H1 (cell line): ENCODE data around the gene DISP1. TPM values are rescaled to one million over a fixed set of nuclear protein-coding genes. Genes with fewer than 3 reads are reported as not detected.

ENCODE experiments used
- CTCF ChIA-PET: fragments of 300-600 bp; sonication (Branson Sonifier 250); formaldehyde crosslinking; loops from one replicate; lab custom pipeline; 2021; ENCODE audit not compliant: partially characterized antibody; lab: Charles Lee
- POLR2A ChIA-PET: fragments of 300-600 bp; sonication (Branson Sonifier 250); formaldehyde crosslinking; loops from one replicate; lab custom pipeline; 2021; ENCODE audit warnings: inconsistent platforms; ENCODE audit not compliant: partially characterized antibody; lab: Charles Lee
- DNase-seq, 2 experiments: peaks; one replicate each; pipeline versions ENCODE4 v3.0.0 to v3.0.0-alpha.2; 2010 to 2022; ENCODE audit warnings: low spot score in 2 of 2, low read depth in 1 of 2, mixed read lengths in 1 of 2
- FAIRE-seq: peaks from 2 replicates; lab custom pipeline; 2011; peaks lifted over from hg19 to GRCh38; lab: Jason Lieb, UNC
- H2AFZ ChIP-seq: 2 replicates; pipeline ENCODE4 v1.8.1; 2012; ENCODE audit warnings: low read length, inconsistent platforms
- H2AK5ac ChIP-seq: 2 replicates; pipeline ENCODE4 v1.6.1; 2013; ENCODE audit warnings: low read depth, low read length
- H2BK120ac ChIP-seq: replicated peaks from 2 replicates; pipeline ENCODE3; 2013; ENCODE audit warnings: low read depth, low read length, inconsistent platforms
- H2BK12ac ChIP-seq: 2 replicates; pipeline ENCODE4 v1.6.1; 2013; ENCODE audit warnings: low read depth, low read length
- H2BK15ac ChIP-seq: 2 replicates; pipeline ENCODE4 v1.6.1; 2013; ENCODE audit warnings: low read length
- H2BK20ac ChIP-seq: 2 replicates; pipeline ENCODE4 v1.6.1; 2013; ENCODE audit warnings: low read length
- H2BK5ac ChIP-seq: 2 replicates; pipeline ENCODE4 v1.6.1; 2013; ENCODE audit warnings: low read depth, low read length
- H3K14ac ChIP-seq: 2 replicates; pipeline ENCODE4 v1.6.1; 2013; ENCODE audit warnings: inconsistent platforms; ENCODE audit not compliant: insufficient read length
- H3K18ac ChIP-seq: 2 replicates; pipeline ENCODE4 v1.6.1; 2013; ENCODE audit warnings: low read length; ENCODE audit errors: extremely low read depth
- H3K23ac ChIP-seq: 2 replicates; pipeline ENCODE4 v1.6.1; 2013; ENCODE audit warnings: inconsistent platforms; ENCODE audit not compliant: insufficient read length
- H3K23me2 ChIP-seq: 2 replicates; pipeline ENCODE4 v1.6.1; 2013; ENCODE audit warnings: low read depth, low read length
- H3K27ac ChIP-seq: 2 replicates; pipeline ENCODE4 v1.6.1; 2011; ENCODE audit warnings: low read depth, low read length, inconsistent platforms
- H3K27me3 ChIP-seq, 4 experiments: replicated peaks in 1 of 4; 1 replicate in 1 of 4; 2 replicates in 3 of 4; pipeline versions ENCODE4 v1.6.1 to v1.8.1; 2011 to 2013; ENCODE audit warnings: low read length in 3 of 4, mild to moderate bottlenecking in 3 of 4, inconsistent platforms in 2 of 4, mixed read lengths in 2 of 4, moderate library complexity in 1 of 4; ENCODE audit not compliant: control insufficient read depth in 3 of 4, insufficient read depth in 3 of 4; ENCODE audit errors: extremely low read depth in 1 of 4
- H3K36me3 ChIP-seq, 4 experiments: 2 replicates each; pipeline versions ENCODE4 v1.6.1 to v1.8.1; 2011 to 2013; ENCODE audit warnings: mild to moderate bottlenecking in 4 of 4, low read length in 3 of 4, moderate library complexity in 2 of 4, control low read depth in 1 of 4, inconsistent platforms in 1 of 4; ENCODE audit not compliant: insufficient read depth in 4 of 4, control insufficient read depth in 2 of 4
- H3K4ac ChIP-seq: replicated peaks from 2 replicates; pipeline ENCODE3; 2013; ENCODE audit warnings: low read length, low read depth, mixed read lengths, inconsistent platforms; ENCODE audit not compliant: insufficient read length
- H3K4me1 ChIP-seq, 4 experiments: replicated peaks in 1 of 4; 1 replicate in 1 of 4; 2 replicates in 3 of 4; pipeline versions ENCODE4 v1.6.1 to v1.8.1; 2011 to 2013; ENCODE audit warnings: low read length in 3 of 4, inconsistent platforms in 2 of 4, mixed read lengths in 1 of 4; ENCODE audit not compliant: insufficient read depth in 4 of 4, control insufficient read depth in 3 of 4
- H3K4me2 ChIP-seq, 2 experiments: 2 replicates each; pipeline versions ENCODE4 v1.6.1 to v1.8.1; 2011 to 2013; ENCODE audit warnings: low read depth in 2 of 2, low read length in 2 of 2, control low read depth in 1 of 2, inconsistent platforms in 1 of 2, mild to moderate bottlenecking in 1 of 2; ENCODE audit not compliant: insufficient read depth in 1 of 2
- H3K4me3 ChIP-seq, 4 experiments: fragments of 200-600, 300-600 bp in 1 of 4; sonication (generic), shearing (Covaris generic), sonication (Bioruptor Twin) in 1 of 4; 2 replicates each; pipeline versions ENCODE4 v1.5.1 to v1.8.1; 2011 to 2016; ENCODE audit warnings: low read length in 4 of 4, low read depth in 3 of 4, control low read depth in 2 of 4, inconsistent platforms in 2 of 4, mild to moderate bottlenecking in 2 of 4, mixed read lengths in 1 of 4, moderate library complexity in 1 of 4; ENCODE audit not compliant: insufficient read depth in 2 of 4; ENCODE audit errors: extremely low read depth in 1 of 4
- H3K56ac ChIP-seq: replicated peaks from 2 replicates; pipeline ENCODE3; 2013; ENCODE audit warnings: low read depth, mild to moderate bottlenecking, mixed read lengths, low read length, inconsistent platforms; ENCODE audit not compliant: insufficient read length
- H3K79me1 ChIP-seq: 2 replicates; pipeline ENCODE4 v1.6.1; 2013; ENCODE audit warnings: low read depth, low read length, control low read depth
- H3K79me2 ChIP-seq, 2 experiments: 2 replicates each; pipeline versions ENCODE4 v1.6.1 to v1.8.1; 2012 to 2013; ENCODE audit warnings: low read length in 2 of 2, mild to moderate bottlenecking in 2 of 2, inconsistent platforms in 1 of 2; ENCODE audit not compliant: insufficient read depth in 2 of 2, control insufficient read depth in 1 of 2
- H3K9ac ChIP-seq, 4 experiments: replicated peaks in 1 of 4; 1 replicate in 1 of 4; 2 replicates in 3 of 4; pipeline versions ENCODE4 v1.6.1 to v1.8.1; 2011 to 2013; ENCODE audit warnings: low read depth in 3 of 4, low read length in 3 of 4, control low read depth in 2 of 4, mild to moderate bottlenecking in 2 of 4, moderate library complexity in 2 of 4, inconsistent platforms in 1 of 4; ENCODE audit errors: extremely low read depth in 1 of 4
- H3K9me3 ChIP-seq, 2 experiments: 2 replicates each; pipeline versions ENCODE4 v1.6.1 to v1.8.1; 2012 to 2013; ENCODE audit warnings: mild to moderate bottlenecking in 2 of 2, moderate library complexity in 2 of 2, control low read depth in 1 of 2, inconsistent platforms in 1 of 2, low read depth in 1 of 2, low read length in 1 of 2, mixed read lengths in 1 of 2; ENCODE audit not compliant: insufficient read depth in 2 of 2
- H4K20me1 ChIP-seq, 2 experiments: replicated peaks in 1 of 2; 2 replicates each; pipeline versions ENCODE3 to v1.8.1; 2011 to 2013; ENCODE audit warnings: inconsistent platforms in 2 of 2, low read length in 2 of 2, mild to moderate bottlenecking in 1 of 2; ENCODE audit not compliant: insufficient read depth in 2 of 2, control insufficient read depth in 1 of 2
- H4K5ac ChIP-seq: 2 replicates; pipeline ENCODE4 v1.6.1; 2013; ENCODE audit warnings: low read length, low read depth, mixed read lengths, inconsistent platforms; ENCODE audit not compliant: insufficient read length
- H4K8ac ChIP-seq: 2 replicates; pipeline ENCODE4 v1.8.0; 2013; ENCODE audit warnings: mild to moderate bottlenecking, moderate library complexity, low read length, inconsistent platforms; ENCODE audit not compliant: insufficient read depth; ENCODE audit errors: extremely low read depth
- H4K91ac ChIP-seq: replicated peaks from 2 replicates; pipeline ENCODE3; 2013; ENCODE audit warnings: low read length, mixed read lengths, inconsistent platforms; ENCODE audit not compliant: insufficient read length
- ATF3 ChIP-seq: IDR thresholded peaks from 2 replicates; pipeline ENCODE4 v1.6.1; 2011; ENCODE audit warnings: low read depth, mild to moderate bottlenecking, low read length; ENCODE audit not compliant: insufficient read depth
- KDM4A ChIP-seq: IDR thresholded peaks from one replicate; pipeline ENCODE4 v1.7.1; 2012; ENCODE audit warnings: low read depth, mild to moderate bottlenecking, moderate library complexity, low read length, inconsistent platforms; ENCODE audit not compliant: severe bottlenecking
- MAFK ChIP-seq: IDR thresholded peaks from 2 replicates; pipeline ENCODE4 v1.6.1; 2012; ENCODE audit warnings: low read depth, mild to moderate bottlenecking, improper control_type of control experiment, low read length
- USF2 ChIP-seq: IDR thresholded peaks from 2 replicates; pipeline ENCODE4 v1.6.1; 2011; ENCODE audit warnings: low read length, improper control_type of control experiment
- WGBS, 2 experiments: shearing (Covaris generic) in 1 of 2; methylation state at CpG; one replicate each; pipeline versions ENCODE4 v1.1.6 to v1.1.7; 2013 to 2015; ENCODE audit warnings: low lambda C conversion rate in 2 of 2, mixed read lengths in 2 of 2, inconsistent platforms in 1 of 2, low coverage in 1 of 2, missing lambda C conversion rate in 1 of 2; ENCODE audit not compliant: insufficient replicate concordance in 2 of 2, insufficient coverage in 1 of 2, insufficient read length in 1 of 2; ENCODE audit errors: extremely low coverage in 1 of 2, missing lambda C conversion rate in 1 of 2; 5-methylcytosine and 5-hydroxymethylcytosine counted together
- polyA plus RNA-seq, 7 experiments: library from polyadenylated mRNA; depleted of rRNA in 3 of 7; stranded (reverse) in 5 of 7; unstranded in 2 of 7; fragments of >200 nt in 5 of 7; fragments of 200-250 nt in 2 of 7; gene quantifications; 1 replicate in 5 of 7; 2 replicates in 1 of 7; 4 replicates in 1 of 7; pipeline versions ENCODE4 v1.2.1 to v1.2.3, GENCODE V29; 2011 to 2013; ENCODE audit warnings: missing spikeins in 2 of 7, mixed read lengths in 2 of 7
- total RNA-seq: library from RNA; stranded (reverse); fragmentation: NEBNext Ultra II Directional; extraction: Animal tissue kit (Norgen Biotek cat#: 25700); gene quantifications from 2 replicates; pipeline ENCODE4 v1.2.1, GENCODE V29; 2021

Gene DISP1
- total and polyA plus RNA-seq, 2 of the 8 experiments (the other 6 are each of a cell fraction or from before 2014, with no cell fraction given) = 4.1 to 6.1 TPM

- DNase-seq = no peak
- CTCF ChIA-PET = interaction anchor here (0.8 to 2.5 kb wide), 10 partner anchors 10 to 335 kb away, joined by 3 to 11 read pairs (median 3); no protein-coding TSS in a partner anchor
- no peaks in the 10 kb centered on the region; the same call in 1 of the 2 replicates for H3K23me2 ChIP-seq
These were observed 15.9 kb upstream of the DISP1 start for GRCh38 chr1:222798975-222799374.

More at GRCh38 chr1:222798975-222799374, 15.9 kb upstream of the DISP1 start:
- Histone ChIP-seq H4K8ac (no peak overlapping the region), H2AK5ac (no peak overlapping the region), H4K20me1 (no peaks in the 10 kb centered on the region), H3K27me3 (no peaks in the 10 kb centered on the region; a peak in 1 of 7 replicates), H2BK120ac (no peak overlapping the region), H3K9me3 (no peaks in the 10 kb centered on the region; a peak in 1 of 4 replicates), H2AFZ (no peak overlapping the region), H3K18ac (no peak overlapping the region), H3K4me1 (no peaks in the 10 kb centered on the region; a peak in 1 of 7 replicates), H4K91ac (no peak overlapping the region), H3K4ac (no peak overlapping the region), H2BK15ac (no peak overlapping the region), H3K56ac (no peak overlapping the region), H2BK20ac (no peak overlapping the region), H4K5ac (no peak overlapping the region), H2BK12ac (no peak overlapping the region), H2BK5ac (no peak overlapping the region), H3K79me1 (no peaks in the 10 kb centered on the region), H3K36me3 (no peaks in the 10 kb centered on the region), H3K27ac (no peak overlapping the region)
- no peak for FAIRE-seq
- TF ChIP-seq USF2 (no peak), KDM4A (no peak), ATF3 (no peak), MAFK (no peak)
- TF ChIP-seq, all 59 proteins: peak for 0
- Histone ChIP-seq H3K4me2 (no peak overlapping the region), H3K79me2 (no peaks in the 10 kb centered on the region), H3K4me3 (no peak overlapping the region), H3K9ac (no peak overlapping the region), H3K23ac (no peak overlapping the region), H3K14ac (no peak overlapping the region)
- WGBS, 2 experiments = 89% methylated on average over 4 of the region's 4 CpGs; no CpG with 5 or more reads in 1 of the 2 experiments
- POLR2A ChIA-PET = no interaction called here
